ENCODE measurements around the gene ANKRD50.

Gene ANKRD50

GRCh38 chr4:124635331-124635730 is 77.2 kb downstream of the ANKRD50 start:
- DNase-seq (ENCODE audit: low spot score), result no peak

DNA sequence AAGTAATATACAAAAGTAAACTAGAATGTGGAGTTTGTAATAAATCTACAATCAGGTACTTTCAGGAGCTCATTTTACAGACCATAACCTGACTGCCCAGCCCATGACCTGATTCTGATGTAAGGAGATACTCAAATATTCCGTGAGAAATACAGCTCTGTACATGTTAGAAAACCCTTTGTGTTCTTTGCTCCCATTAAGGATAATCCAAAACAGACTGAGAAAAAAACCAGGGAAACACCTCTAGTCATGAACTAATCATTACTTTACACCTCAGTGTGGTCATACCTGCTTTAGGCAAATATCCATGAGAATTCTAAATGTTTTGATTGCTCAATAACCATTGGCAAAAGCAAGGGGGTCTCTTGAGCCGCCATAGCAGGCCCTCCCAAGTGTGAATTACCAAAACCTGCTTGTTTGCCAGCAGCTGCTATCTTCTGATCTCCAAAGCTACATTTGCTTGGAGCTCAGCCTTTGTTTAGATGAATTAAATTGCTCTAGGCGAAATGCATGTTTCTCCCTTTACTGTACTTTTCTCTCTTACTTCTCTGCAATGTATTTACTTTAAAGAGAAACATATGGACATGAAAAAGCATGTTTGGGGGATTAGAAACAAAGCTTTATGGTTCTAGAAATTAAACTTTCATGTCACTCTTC is 79.1 kb downstream of the ANKRD50 start:
- no peak for DNase-seq (ENCODE audit: low spot score)

- DNase-seq (ENCODE audit: low spot score), result no peak
Observed at GRCh38 chr4:124632439-124632838, 80.1 kb downstream of the ANKRD50 start.

DNA sequence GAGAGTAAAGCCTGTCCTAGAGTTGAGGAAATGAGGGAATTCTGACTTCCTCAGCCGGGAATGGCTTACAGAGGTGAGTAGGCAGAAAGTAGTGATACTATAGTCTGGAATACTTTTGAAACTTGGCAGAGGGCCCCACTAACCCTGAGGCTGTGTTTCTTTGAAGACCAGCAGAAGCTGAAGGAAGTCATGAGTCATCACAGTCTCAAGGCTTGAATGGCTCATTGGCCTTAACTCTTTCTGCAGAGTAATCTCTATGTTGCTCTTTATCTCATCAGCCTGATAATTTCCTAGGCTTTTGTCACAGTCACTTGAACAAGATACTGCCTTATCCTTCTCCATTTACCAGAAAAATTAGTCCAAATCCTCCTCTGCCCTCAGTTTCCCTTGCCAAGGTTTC is 80.8 kb downstream of the ANKRD50 start:
- no peak for DNase-seq (ENCODE audit: low spot score)

DNA sequence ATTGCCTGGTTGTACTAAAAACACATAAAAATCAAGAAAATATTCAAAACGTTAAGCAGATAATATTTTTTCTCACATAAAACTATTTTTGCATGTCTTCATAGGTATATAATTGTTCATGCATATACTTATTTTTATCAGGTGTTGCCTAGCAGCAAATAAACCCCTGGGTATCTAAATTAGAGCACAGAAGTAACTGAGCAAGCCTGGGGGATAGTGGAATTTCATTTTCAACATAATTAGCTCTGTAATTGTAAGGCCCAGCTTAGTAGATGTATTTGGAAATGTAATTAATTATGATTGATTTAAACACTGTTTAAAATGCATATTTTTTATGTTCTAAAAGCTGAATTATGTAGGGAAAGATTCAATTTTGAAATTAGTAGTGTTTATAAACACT is 82.9 kb downstream of the ANKRD50 start:
- no peak for DNase-seq (ENCODE audit: low spot score)

Data from hematopoietic multipotent progenitor cell treated with erythropoietin and hydrocortisone succinate and interleukin-3 and kit ligand, for 15 days (in vitro differentiated cells).